Naive B cell (primary cell): Measurements from ENCODE around the gene ATG101. TPM values are rescaled to one million over a fixed set of nuclear protein-coding genes. Genes with fewer than 3 reads are reported as not detected.
"Not testable (repeated sequence)": the region's sequence is repeated elsewhere in the genome, so short reads cannot be mapped to it uniquely, and the experiment has no call there.

Source experiments
- ATAC-seq, 2 donors: fragments of 150-1000 bp; cut with Tn5 transposase; 2 replicates each; pipeline ENCODE4 v1.10.0; 2021; ENCODE audit warnings: low read depth in 2 of 2, mild to moderate bottlenecking in 2 of 2, moderate library complexity in 2 of 2
- DNase-seq: peaks from one replicate; pipeline ENCODE4 v3.0.0; 2022
- H3K27ac Mint-ChIP-seq, 6 donors: one replicate each; pipeline ENCODE4 v1.8.0; 2020 to 2022; ENCODE audit warnings: mild to moderate bottlenecking in 6 of 6, mixed read lengths in 6 of 6, moderate library complexity in 5 of 6, inconsistent platforms in 2 of 6
- H3K27me3 Mint-ChIP-seq, 3 donors: one replicate each; pipeline ENCODE4 v1.8.0; 2021 to 2022; ENCODE audit warnings: mixed read lengths in 3 of 3, mild to moderate bottlenecking in 1 of 3
- H3K36me3 Mint-ChIP-seq, 2 donors: one replicate each; pipeline ENCODE4 v1.8.0; 2020 to 2022; ENCODE audit warnings: mixed read lengths in 2 of 2, inconsistent platforms in 1 of 2, mild to moderate bottlenecking in 1 of 2
- H3K4me1 Mint-ChIP-seq, 3 donors: one replicate each; pipeline ENCODE4 v1.8.0; 2020 to 2022; ENCODE audit warnings: mixed read lengths in 3 of 3, inconsistent platforms in 1 of 3, mild to moderate bottlenecking in 1 of 3, moderate library complexity in 1 of 3
- H3K4me3 Mint-ChIP-seq, 8 donors: one replicate each; pipeline ENCODE4 v1.8.0; 2020 to 2022; ENCODE audit warnings: mild to moderate bottlenecking in 8 of 8, mixed read lengths in 8 of 8, moderate library complexity in 8 of 8, inconsistent platforms in 2 of 8
- H3K9me3 Mint-ChIP-seq, 7 donors: one replicate each; pipeline ENCODE4 v1.8.0; 2020 to 2022; ENCODE audit warnings: mixed read lengths in 7 of 7, mild to moderate bottlenecking in 5 of 7, inconsistent platforms in 2 of 7, moderate library complexity in 1 of 7
- polyA plus RNA-seq, 6 donors: library from polyadenylated mRNA; unstranded; fragments of 300-500 nt; fragmentation: Illumina TruSeq; gene quantifications; one replicate each; pipeline ENCODE4 v1.2.3, GENCODE V29; 2021; ENCODE audit warnings: low read depth in 6 of 6

Gene ATG101
- polyA plus RNA-seq, 6 donors from 2014 or later, result 20.1 to 35.5 (median 24.4) TPM

GRCh38 chr12:52091061-52091460, 21.3 kb downstream of the ATG101 start:
- DNase-seq, result no peak
- no peak for ATAC-seq
- Mint-ChIP-seq H3K27me3 (peaks cover 26 to 61% (median 55%) of the 10 kb centered on the region in 3 donors), H3K4me1 (peaks cover 11 to 13% (median 11%) of the 10 kb centered on the region in 3 donors), H3K9me3 (no peaks in the 10 kb centered on the region), H3K27ac (peak overlapping the region in 2 of 6 donors; percentile 28 to 59), H3K36me3 (no peaks in the 10 kb centered on the region), H3K4me3 (no peak overlapping the region)

- no peaks in the 10 kb centered on the region for H3K36me3 Mint-ChIP-seq
- no peak overlapping the region for H3K27ac Mint-ChIP-seq
- ATAC-seq (no peak), DNase-seq (no peak)
- H3K4me1 Mint-ChIP-seq, result peaks cover 11 to 13% (median 11%) of the 10 kb centered on the region in 3 donors
- no peak overlapping the region for H3K4me3 Mint-ChIP-seq
- no peaks in the 10 kb centered on the region for H3K9me3 Mint-ChIP-seq
- H3K27me3 Mint-ChIP-seq, result peaks cover 26 to 56% (median 54%) of the 10 kb centered on the region in 3 donors
Observed at GRCh38 chr12:52091869-52092268, 22.1 kb downstream of the ATG101 start.

DNA sequence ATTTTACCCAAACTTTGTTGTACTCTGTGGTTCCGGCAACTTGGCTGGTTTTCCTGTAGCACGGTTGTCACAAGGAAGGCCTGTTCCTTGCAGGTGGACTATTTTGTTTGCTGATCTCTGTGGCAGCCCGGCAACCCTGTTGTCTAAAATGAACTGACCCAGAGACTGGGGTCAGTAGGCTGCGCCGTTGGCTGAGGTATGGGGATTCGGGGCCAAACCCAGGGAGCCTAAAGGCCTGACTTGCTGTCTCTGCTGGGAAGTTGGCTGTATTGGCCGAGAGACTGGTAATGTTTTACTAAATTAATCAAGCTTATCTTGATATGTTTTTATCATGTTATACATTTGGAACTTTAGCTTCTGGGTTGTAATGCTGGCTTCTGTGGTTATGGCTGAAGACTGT, 23.6 kb downstream of the ATG101 start:
- Mint-ChIP-seq H3K4me1 (peaks cover 5 to 7% (median 5%) of the 10 kb centered on the region in 3 donors), H3K27ac (no peak overlapping the region), H3K36me3 (no peaks in the 10 kb centered on the region), H3K27me3 (peaks cover 20 to 59% (median 53%) of the 10 kb centered on the region in 3 donors), H3K4me3 (no peak overlapping the region), H3K9me3 (no peaks in the 10 kb centered on the region)
- DNase-seq (no peak), ATAC-seq (no peak)

- Mint-ChIP-seq H3K4me3 (no peak overlapping the region), H3K36me3 (no peaks in the 10 kb centered on the region), H3K27ac (no peak overlapping the region), H3K9me3 (no peaks in the 10 kb centered on the region), H3K27me3 (peaks cover 18 to 50% (median 41%) of the 10 kb centered on the region in 3 donors), H3K4me1 (no peaks in the 10 kb centered on the region)
- DNase-seq (no peak), ATAC-seq (no peak)
Observed at GRCh38 chr12:52096332-52097044, 26.7 kb downstream of the ATG101 start.

- no peaks in the 10 kb centered on the region for H3K36me3 Mint-ChIP-seq
- H3K9me3 Mint-ChIP-seq, result no peaks in the 10 kb centered on the region
Observed at GRCh38 chr12:52097045-52097666, 27.4 kb downstream of the ATG101 start.

DNA sequence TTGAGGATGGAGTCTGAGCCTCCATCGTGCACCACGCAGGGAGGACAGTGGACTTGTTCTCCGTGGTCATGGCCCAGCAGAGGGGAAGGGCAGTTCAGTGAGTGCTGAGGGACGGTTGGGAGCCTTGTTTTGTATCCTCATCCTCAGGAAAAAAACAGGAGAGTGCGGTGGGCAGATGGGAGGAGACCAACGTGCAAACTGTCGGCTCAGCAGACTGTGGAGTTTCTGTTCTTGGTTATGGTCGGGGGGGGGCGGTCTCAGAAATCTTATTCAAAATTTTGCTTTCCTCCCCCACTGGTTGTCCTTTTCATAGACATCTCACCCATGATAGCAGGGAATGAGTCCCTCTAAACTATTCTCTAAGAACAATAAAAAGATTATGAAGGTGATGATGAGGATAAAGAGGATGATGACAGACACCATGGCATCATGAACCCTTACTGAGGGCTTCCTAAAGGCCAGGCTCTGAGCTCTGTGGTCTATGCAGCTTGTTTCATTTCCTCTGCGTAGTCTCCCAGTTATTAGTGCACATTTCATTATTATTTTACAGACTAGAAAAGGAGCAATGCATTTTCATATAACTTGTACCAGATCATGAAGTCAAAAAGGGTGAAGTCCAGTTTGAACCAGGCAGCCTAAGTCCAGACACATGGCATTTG, 34.8 kb downstream of the ATG101 start:
- Mint-ChIP-seq H3K27me3 (peaks cover 2 to 11% (median 6%) of the 10 kb centered on the region in 3 donors), H3K4me3 (peak overlapping the region in 7 of 8 donors; percentile 56 to 88 (median 79)), H3K27ac (peak overlapping the region in 4 of 6 donors; percentile 28 to 72 (median 50)), H3K4me1 (peaks cover 13 to 20% (median 15%) of the 10 kb centered on the region in 3 donors)
- DNase-seq, H3K9me3 Mint-ChIP-seq, ATAC-seq, H3K36me3 Mint-ChIP-seq: not testable (repeated sequence)

More at GRCh38 chr12:52097045-52097666, 27.4 kb downstream of the ATG101 start:
- H3K27me3 Mint-ChIP-seq, result peaks cover 15 to 43% (median 36%) of the 10 kb centered on the region in 3 donors
- H3K4me1 Mint-ChIP-seq, result no peaks in the 10 kb centered on the region
- no peak for DNase-seq
- no peak for ATAC-seq
- no peak overlapping the region for H3K27ac Mint-ChIP-seq
- no peak overlapping the region for H3K4me3 Mint-ChIP-seq

- not testable (repeated sequence) for H3K36me3 Mint-ChIP-seq, H3K27me3 Mint-ChIP-seq, ATAC-seq, H3K9me3 Mint-ChIP-seq
- Mint-ChIP-seq H3K4me3 (peak overlapping the region in 1 of 8 donors; percentile 23), H3K27ac (peak overlapping the region in 4 of 6 donors; percentile 42 to 85 (median 62)), H3K4me1 (peaks cover 26 to 45% (median 38%) of the 10 kb centered on the region in 3 donors)
- peak; percentile 63 for DNase-seq
Observed at GRCh38 chr12:52116222-52117125, 46.7 kb downstream of the ATG101 start.

- Mint-ChIP-seq H3K27ac (peak overlapping the region; percentile 87 to 96 (median 92)), H3K4me1 (peaks cover 33 to 49% (median 45%) of the 10 kb centered on the region in 3 donors), H3K4me3 (peak overlapping the region in 4 of 8 donors; percentile 4 to 80 (median 17))
- ATAC-seq, result peak; percentile 10 to 18
- DNase-seq, H3K9me3 Mint-ChIP-seq, H3K36me3 Mint-ChIP-seq, H3K27me3 Mint-ChIP-seq: not testable (repeated sequence)
Observed at GRCh38 chr12:52117806-52118475, 48.2 kb downstream of the ATG101 start.

DNA sequence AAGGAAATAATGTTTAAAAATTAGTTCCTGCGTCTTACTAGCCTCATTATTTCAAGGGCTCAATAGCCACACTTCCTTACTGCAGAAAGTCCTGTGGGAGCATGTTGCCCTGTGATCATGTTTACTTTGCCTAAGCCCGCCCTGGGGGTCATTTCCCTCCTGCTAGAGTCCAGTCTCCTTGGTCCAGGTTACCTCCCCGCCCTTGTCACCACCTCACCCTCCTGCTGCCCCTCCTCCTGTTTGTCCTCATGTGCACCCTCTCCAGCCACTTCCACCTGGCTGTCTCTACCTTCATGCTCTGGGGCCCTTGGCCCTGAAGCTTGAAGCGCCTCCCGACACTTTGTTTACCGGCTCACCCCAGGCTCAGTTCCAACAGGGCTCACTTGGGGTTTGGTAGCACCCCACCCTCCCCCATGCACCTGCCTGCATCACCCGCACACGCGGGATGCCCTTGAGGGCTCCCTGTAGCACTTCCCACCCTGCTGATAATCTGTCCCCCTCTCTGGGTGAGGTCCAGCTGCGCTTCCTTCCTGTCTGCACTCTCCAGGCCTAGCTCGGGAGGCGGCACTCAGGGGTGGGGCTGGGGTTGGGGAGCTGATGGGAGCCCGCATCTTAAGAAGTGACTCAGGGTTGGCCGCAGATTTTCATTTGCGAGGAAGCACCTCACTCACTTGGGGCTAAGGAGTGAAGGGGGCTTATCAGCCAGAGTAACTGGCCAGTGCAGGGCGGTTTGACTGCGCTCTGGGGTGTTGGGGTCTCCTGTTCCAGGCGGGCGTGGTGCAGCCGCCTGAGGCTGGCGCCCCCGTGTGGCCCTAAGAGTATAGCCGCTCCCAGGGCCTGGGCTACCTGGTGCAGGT, 49.8 kb downstream of the ATG101 start:
- H3K9me3 Mint-ChIP-seq, result no peaks in the 10 kb centered on the region
- peak; percentile 31 for DNase-seq
- H3K27me3 Mint-ChIP-seq, result peaks cover 0 to 7% (median 5%) of the 10 kb centered on the region in 3 donors
- no peaks in the 10 kb centered on the region for H3K36me3 Mint-ChIP-seq
- ATAC-seq, result peak; percentile 9 to 29
- peak overlapping the region; percentile 39 to 96 (median 91) for H3K27ac Mint-ChIP-seq
- peak overlapping the region in 7 of 8 donors; percentile 23 to 80 (median 49) for H3K4me3 Mint-ChIP-seq
- peaks cover 33 to 49% (median 45%) of the 10 kb centered on the region in 3 donors for H3K4me1 Mint-ChIP-seq

DNA sequence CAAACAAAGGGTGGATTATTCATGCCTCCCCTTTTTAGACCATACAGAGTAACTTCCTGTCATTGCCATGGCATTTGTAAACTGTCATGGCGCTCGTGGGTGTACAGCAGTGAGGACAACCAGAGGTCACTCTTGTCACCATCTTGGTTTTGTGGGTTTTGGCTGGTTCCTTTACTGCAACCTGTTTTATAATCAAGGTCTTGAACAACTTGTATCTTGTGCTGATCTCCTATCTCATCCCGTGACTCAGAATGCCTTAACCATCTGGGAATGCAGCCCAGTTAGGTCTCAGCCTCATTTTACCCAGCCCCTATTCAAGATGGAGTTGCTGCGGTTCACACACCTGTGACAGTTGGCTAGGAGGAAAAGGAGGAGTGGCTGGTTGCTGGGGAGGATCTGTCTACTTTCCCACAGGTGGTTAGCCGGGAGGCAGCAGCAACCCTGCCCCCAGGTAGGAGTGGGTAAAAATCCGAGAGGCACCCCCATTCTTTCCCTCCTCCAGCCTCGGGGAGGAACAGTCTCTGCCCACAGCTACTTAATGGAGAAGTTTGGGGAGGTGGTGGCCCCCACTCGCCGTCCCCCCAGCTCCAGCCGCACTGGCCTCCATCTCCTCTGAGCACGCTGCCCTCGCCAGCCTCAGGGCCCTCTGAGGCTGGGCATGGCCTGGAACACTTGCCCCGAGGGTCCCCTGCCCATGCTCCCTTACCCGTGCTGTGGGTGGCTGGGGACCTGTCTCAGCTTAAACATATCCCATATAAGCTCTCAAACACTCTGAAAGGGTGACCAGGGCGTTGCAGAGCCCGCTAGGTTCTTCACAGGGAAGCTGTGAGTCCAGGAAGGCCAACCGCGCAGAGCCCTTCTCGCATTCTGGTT, 51.4 kb downstream of the ATG101 start:
- peak overlapping the region in 1 of 8 donors; percentile 56 for H3K4me3 Mint-ChIP-seq
- peak overlapping the region in 4 of 6 donors; percentile 8 to 79 (median 58) for H3K27ac Mint-ChIP-seq
- peaks cover 33 to 45% (median 44%) of the 10 kb centered on the region in 3 donors for H3K4me1 Mint-ChIP-seq
- no peaks in the 10 kb centered on the region for H3K9me3 Mint-ChIP-seq
- no peak for ATAC-seq
- DNase-seq, result no peak
- H3K36me3 Mint-ChIP-seq, result no peaks in the 10 kb centered on the region
- H3K27me3 Mint-ChIP-seq, result peaks cover 3 to 19% (median 5%) of the 10 kb centered on the region in 3 donors
